ENCODE data around the gene PYGM.

Gene PYGM

GRCh38 chr11:64759722-64760719, at the start of gene PYGM:
Gene PYGM, minus strand, starts transcription at chr11:64759974. Its CDS starts 76 bp downstream, at chr11:64759898.
- in situ Hi-C loops (cut with HindIII; ENCODE audit: low sequenced_read_pairs), result no loop called here
- H3K4me3 ChIP-seq (ENCODE audit: low read depth, low read length), result no peak within 1 kb of the TSS
- TF ChIP-seq CTCF (IDR thresholded peaks at IDR 0.05; ENCODE audit: low read depth, low read length), result no peak
- no peak for DNase-seq (ENCODE audit: low read depth, low spot score)

- in situ Hi-C loops (cut with HindIII; ENCODE audit: low sequenced_read_pairs), result no loop called here
- DNase-seq (ENCODE audit: low read depth, low spot score), result no peak
- H3K4me3 ChIP-seq (ENCODE audit: low read depth, low read length), result no peak overlapping the region
- TF ChIP-seq CTCF (IDR thresholded peaks at IDR 0.05; ENCODE audit: low read depth, low read length), result no peak
Measured at GRCh38 chr11:64805481-64805880, 45.7 kb upstream of the PYGM start.

- TF ChIP-seq CTCF (IDR thresholded peaks at IDR 0.05; ENCODE audit: low read depth, low read length), result no peak
- in situ Hi-C loops (cut with HindIII; ENCODE audit: low sequenced_read_pairs), result no loop called here
- no peak for DNase-seq (ENCODE audit: low read depth, low spot score)
- no peak overlapping the region for H3K4me3 ChIP-seq (ENCODE audit: low read depth, low read length)
Measured at GRCh38 chr11:64804346-64805210, 44.8 kb upstream of the PYGM start.

- no peak for DNase-seq (ENCODE audit: low read depth, low spot score)
- peak overlapping the region; percentile 73 for H3K4me3 ChIP-seq (ENCODE audit: low read depth, low read length)
- no peak for TF ChIP-seq CTCF (IDR thresholded peaks at IDR 0.05; ENCODE audit: low read depth, low read length)
- in situ Hi-C loops (cut with HindIII; ENCODE audit: low sequenced_read_pairs), result no loop called here
Measured at GRCh38 chr11:64803846-64804345, 44.1 kb upstream of the PYGM start.

- in situ Hi-C loops (cut with HindIII; ENCODE audit: low sequenced_read_pairs), result no loop called here
- H3K4me3 ChIP-seq (ENCODE audit: low read depth, low read length), result peak within 1 kb of the TSS; percentile 73
- DNase-seq (ENCODE audit: low read depth, low spot score), result peak; percentile 75
- peak; percentile 17 for TF ChIP-seq CTCF (IDR thresholded peaks at IDR 0.05; ENCODE audit: low read depth, low read length)
Measured at GRCh38 chr11:64803158-64803845, 43.5 kb upstream of the PYGM start, which contains the start of gene MAP4K2. Gene MAP4K2, minus strand, starts transcription at chr11:64803214. Its CDS starts 65 bp downstream, at chr11:64803149.
